ENCODE measurements around the gene OSBPL2. TPM values are rescaled to one million over a fixed set of nuclear protein-coding genes. Genes with fewer than 3 reads are reported as not detected.

Gene OSBPL2
- total and polyA plus RNA-seq, 7 donors = 27.0 to 36.8 (median 31.7) TPM

DNA sequence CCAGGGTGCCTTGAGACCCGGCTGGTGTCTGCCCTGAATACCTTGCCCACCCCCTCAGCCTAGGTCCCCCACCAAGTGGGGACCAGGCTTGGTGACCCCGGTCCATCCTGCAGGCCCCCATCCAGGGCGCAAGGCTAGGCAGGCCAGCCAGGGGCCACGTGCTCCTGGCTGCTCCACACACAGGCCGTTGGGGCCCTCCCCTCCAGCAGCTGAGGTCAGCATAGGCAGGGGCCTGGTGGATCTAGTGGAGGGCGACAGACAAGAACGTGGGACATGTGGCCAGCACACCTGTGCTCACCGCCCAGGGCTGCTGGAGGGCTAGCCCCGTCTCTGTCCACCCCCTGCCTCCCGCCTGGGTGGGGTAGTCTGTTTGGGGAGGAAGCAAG, 10.7 kb upstream of the OSBPL2 start:
- Histone ChIP-seq H3K4me3 (no peak overlapping the region), H3K27me3 (peaks cover 3 to 71% (median 40%) of the 10 kb centered on the region in 3 donors), H3K36me3 (no peaks in the 10 kb centered on the region), H3K27ac (no peak overlapping the region), H3K9me3 (no peaks in the 10 kb centered on the region), H3K4me1 (no peaks in the 10 kb centered on the region)
- TF ChIP-seq, protein P1, sequence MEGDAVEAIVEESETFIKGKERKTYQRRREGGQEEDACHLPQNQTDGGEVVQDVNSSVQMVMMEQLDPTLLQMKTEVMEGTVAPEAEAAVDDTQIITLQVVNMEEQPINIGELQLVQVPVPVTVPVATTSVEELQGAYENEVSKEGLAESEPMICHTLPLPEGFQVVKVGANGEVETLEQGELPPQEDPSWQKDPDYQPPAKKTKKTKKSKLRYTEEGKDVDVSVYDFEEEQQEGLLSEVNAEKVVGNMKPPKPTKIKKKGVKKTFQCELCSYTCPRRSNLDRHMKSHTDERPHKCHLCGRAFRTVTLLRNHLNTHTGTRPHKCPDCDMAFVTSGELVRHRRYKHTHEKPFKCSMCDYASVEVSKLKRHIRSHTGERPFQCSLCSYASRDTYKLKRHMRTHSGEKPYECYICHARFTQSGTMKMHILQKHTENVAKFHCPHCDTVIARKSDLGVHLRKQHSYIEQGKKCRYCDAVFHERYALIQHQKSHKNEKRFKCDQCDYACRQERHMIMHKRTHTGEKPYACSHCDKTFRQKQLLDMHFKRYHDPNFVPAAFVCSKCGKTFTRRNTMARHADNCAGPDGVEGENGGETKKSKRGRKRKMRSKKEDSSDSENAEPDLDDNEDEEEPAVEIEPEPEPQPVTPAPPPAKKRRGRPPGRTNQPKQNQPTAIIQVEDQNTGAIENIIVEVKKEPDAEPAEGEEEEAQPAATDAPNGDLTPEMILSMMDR (IDR thresholded peaks at IDR 0.05) = no peak
- WGBS, 2 donors = 37 to 59% methylated on average over 10 of the region's 10 CpGs
- no peak for DNase-seq
- intact Hi-C loops (cut with DNase I) = no loop called here

DNA sequence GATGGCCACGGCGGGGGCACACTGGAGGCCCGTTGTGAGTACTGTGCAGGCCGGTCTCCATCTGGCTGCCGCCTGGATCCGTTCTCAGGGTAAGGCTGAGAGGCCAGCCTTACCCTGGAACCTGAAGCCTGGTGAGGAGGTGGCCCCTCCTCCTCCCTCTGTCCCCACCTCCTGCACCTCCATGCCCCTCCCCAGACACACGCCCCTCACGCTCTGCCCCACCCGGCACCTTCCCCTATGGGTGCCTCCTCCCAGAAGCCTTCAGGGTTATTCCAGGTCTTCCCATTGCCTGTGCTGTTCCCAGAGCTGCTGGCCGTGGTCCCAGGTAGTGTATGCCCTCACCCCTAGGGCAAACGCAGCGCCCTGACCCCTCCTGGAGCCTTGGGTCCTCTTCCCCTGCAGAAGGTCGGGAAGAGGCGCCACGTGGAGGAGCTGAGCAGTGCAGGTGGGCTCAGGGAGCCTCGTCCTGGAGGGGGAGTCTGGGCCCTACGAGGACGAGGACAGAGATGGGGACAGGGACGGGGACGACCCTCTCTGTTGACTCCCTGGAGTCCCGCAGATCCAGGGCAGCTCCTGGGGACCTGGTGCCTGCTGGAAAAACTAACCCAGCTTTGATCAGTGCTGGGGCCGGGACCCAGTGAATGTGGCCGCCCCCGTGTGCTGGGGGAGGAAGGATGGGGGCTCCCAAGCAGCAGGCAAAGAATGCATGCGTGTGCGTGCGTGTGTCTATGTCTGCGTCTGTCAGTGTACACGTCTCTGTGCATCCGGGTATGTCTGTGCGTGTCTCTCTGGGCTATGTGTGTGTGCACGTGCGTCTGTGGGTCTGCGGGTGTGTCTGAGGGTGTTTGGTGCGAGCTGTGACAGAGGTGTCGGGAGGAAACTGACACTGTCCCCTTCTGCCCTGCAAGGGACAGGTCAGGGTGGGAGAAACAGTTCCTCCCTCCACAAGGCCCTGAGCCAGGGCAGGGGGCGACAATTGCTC, 10.1 kb upstream of the OSBPL2 start:
- H3K9me3 ChIP-seq = no peaks in the 10 kb centered on the region
- H3K4me1 ChIP-seq = no peaks in the 10 kb centered on the region
- no peak overlapping the region for H3K27ac ChIP-seq
- peaks cover 0 to 71% (median 41%) of the 10 kb centered on the region in 3 donors for H3K27me3 ChIP-seq
- no peak for DNase-seq
- WGBS, 2 donors = 17 to 52% methylated on average over 37 of the region's 37 CpGs
- intact Hi-C loops (cut with DNase I) = no loop called here
- no peak for TF ChIP-seq POLR2A (IDR thresholded peaks at IDR 0.05)
- no peak for TF ChIP-seq POLR2AphosphoS5 (IDR thresholded peaks at IDR 0.05)
- no peak for TF ChIP-seq EP300 (IDR thresholded peaks at IDR 0.05)
- TF ChIP-seq, protein P1 (IDR thresholded peaks at IDR 0.05) = no peak
- no peak overlapping the region for H3K4me3 ChIP-seq
- no peaks in the 10 kb centered on the region for H3K36me3 ChIP-seq

DNA sequence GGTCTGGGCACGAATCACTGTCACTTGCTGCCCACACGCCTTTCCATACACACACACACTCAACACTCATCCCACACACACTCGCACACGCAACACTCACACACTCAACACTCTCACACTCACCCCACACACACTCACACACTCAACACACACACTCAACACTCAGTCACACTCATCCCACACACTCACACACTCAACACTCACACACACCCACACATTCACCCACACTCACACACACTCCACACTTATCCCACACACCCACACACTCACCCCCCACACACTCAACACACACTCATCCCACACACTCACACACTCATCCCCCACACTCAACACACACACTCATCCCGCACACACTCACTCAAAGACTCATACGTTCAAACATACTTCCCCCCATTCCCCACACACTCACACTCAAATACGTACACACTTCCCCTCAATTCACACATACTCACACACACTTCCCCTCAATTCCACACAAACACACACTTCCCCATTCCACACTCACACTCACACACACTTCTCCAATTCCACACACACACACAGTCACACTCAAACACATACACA, 9.3 kb upstream of the OSBPL2 start:
- TF ChIP-seq POLR2AphosphoS5 (IDR thresholded peaks at IDR 0.05) (no peak), EP300 (IDR thresholded peaks at IDR 0.05) (no peak)
- TF ChIP-seq, protein P1 (IDR thresholded peaks at IDR 0.05) = no peak
- intact Hi-C loops (cut with DNase I) = no loop called here
- DNase-seq = no peak
- Histone ChIP-seq H3K4me1 (no peaks in the 10 kb centered on the region), H3K27ac (no peak overlapping the region), H3K27me3 (peaks cover 0 to 69% (median 36%) of the 10 kb centered on the region in 3 donors), H3K4me3 (no peak overlapping the region), H3K36me3 (no peaks in the 10 kb centered on the region), H3K9me3 (no peaks in the 10 kb centered on the region)
- 74 to 75% methylated on average over 7 of the region's 7 CpGs for WGBS, 2 donors

DNA sequence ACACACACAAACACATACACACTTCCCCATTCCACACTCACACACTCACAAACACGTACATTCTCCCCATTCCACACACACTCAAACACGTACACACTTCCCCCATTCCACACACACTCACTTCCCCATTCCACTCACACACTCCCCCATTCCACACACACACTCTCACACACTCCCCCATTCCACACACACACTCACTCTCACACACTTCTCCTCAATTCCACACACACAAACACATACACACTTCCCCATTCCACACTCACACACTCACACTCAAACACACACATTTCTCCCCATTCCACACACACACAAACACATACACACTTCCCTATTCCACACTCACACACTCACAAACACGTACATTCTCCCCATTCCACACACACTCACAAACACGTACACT, 8.7 kb upstream of the OSBPL2 start:
- no peak overlapping the region for H3K4me3 ChIP-seq
- no peak for DNase-seq
- intact Hi-C loops (cut with DNase I) = no loop called here
- WGBS, 2 donors = 55 to 59% methylated on average over 4 of the region's 4 CpGs
- H3K27ac ChIP-seq = no peak overlapping the region
- no peaks in the 10 kb centered on the region for H3K9me3 ChIP-seq
- no peak for TF ChIP-seq EP300 (IDR thresholded peaks at IDR 0.05)
- TF ChIP-seq, protein P1 (IDR thresholded peaks at IDR 0.05) = no peak
- peaks cover 0 to 63% (median 34%) of the 10 kb centered on the region in 3 donors for H3K27me3 ChIP-seq
- no peaks in the 10 kb centered on the region for H3K4me1 ChIP-seq
- no peaks in the 10 kb centered on the region for H3K36me3 ChIP-seq
